Measurements from ENCODE around the gene CDH23.

GRCh38 chr10:71623098-71623985 is 226.6 kb downstream of the CDH23 start:
- TF ChIP-seq CTCF (optimal IDR thresholded peaks at IDR 0.05 in 1 of 3, IDR thresholded peaks at IDR 0.05 in 1 of 3, conservative IDR thresholded peaks at IDR 0.05 in 1 of 3; ENCODE audit: extremely low read depth in 1 of 3, insufficient read depth in 2 of 3, low read length in 3 of 3) (peak in 2 of 3 experiments; percentile 26 to 29), EZH2 (IDR thresholded peaks at IDR 0.05; ENCODE audit: low read length) (no peak)
